ENCODE data around the gene ZNF836.
A peak's percentile ranks its signal among the peaks of the same experiment; 100 is the strongest.
"Not testable (repeated sequence)": the region's sequence is repeated elsewhere in the genome, so short reads cannot be mapped to it uniquely, and the experiment has no call there.

The ZNF836 gene

DNA sequence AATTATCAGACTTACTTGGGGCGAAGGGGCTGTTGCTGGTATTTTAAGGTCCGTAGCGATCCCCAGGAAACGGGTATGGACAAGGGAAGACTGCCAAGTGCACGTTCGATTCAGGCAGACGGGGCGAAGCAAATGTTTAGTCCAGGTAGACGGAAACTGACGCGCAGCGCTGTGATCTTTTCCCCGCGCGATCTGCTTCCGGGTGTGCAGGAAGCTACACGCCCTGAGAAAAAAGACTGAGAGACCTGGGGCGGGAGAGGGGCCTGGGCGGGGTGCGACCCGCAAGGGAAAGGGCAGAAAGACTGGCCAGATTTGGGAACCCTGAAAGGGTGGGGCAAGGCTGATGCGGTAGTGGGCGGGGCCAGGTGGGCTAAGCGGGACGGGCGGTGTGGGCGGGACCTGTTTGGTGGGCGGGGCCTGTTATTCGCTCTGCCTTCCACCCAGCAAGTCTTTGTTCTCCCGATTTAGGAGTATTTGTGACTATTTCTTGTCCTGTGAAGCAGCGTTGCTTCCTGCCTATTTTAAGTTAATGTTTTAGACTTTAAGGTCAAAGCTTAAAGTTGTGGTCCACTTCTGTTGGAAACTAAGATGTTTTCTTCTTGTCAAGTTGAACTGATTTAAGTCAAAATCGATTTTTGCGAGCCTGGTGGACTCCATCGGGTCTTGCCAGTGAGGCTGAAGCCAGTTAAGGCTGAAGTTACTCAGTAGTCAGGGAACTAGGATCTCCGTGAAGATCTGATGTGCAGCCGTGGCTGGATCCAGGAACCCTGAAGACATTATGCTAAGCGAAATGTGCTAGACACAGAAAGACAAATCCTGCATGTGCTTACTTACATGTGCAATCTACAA, at the start of gene ZNF836:
TSS of gene ZNF836 (minus strand) at position 301 of the 849 bp plus-strand sequence. CDS start 3,549 bp downstream, outside the sequence.
- peak; percentile 62 for DNase-seq (ENCODE audit: low spot score)

DNA sequence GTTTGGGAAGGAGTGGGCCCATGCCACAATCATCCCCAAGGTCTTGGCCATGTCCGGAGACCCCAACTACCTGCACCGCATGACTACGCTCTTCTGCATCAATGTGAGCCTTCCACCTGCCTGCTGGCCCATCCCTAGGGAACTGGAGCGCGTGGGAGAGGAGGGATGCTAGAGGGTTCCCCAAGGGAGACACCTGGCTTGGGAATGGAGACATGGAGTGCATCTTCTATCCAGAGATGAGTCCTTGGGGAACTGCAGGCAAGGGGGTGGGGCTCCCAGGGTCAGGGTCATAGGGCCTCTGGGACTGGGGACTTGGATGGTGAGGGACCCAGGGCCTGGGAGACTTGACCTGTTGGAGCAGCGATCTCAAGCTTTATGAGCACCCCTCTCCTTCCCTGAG, 49.6 kb upstream of the ZNF836 start:
- no peak for DNase-seq (ENCODE audit: low spot score)

DNA sequence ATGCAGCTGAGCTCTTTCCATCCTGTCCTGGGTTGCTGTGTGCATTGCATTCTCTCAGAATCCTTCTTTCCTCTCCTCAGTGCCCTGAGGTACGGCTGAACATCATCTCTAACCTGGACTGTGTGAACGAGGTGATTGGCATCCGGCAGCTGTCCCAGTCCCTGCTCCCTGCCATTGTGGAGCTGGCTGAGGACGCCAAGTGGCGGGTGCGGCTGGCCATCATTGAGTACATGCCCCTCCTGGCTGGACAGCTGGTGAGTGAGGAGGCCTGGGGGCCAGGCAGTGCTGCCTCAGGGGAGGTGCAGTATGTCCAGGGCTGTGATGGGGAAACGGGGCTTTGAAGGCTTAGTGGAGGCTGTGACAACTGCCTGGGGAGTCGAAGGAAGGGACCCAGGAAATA, 48.2 kb upstream of the ZNF836 start:
- DNase-seq (ENCODE audit: low spot score), result no peak

DNA sequence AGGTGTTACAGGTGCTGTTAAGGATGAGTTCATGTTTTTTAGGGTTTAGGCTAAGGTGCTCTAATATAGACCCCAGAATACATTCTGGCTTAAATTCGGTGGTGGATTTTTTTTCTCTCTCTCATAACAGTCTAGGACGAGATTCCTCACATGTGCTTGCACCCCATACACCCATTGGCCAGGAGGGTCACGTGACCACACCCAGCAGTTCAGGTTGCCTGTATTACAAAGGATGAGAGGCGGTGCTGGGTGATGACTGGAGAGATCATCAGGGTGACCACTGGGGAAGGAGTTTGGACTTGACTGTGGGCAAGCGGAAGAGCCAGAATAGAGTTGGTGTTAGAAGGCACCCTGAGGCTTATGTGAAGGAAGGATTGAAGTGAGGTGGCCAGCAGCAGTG, 46.2 kb upstream of the ZNF836 start:
- no peak for DNase-seq (ENCODE audit: low spot score)

DNA sequence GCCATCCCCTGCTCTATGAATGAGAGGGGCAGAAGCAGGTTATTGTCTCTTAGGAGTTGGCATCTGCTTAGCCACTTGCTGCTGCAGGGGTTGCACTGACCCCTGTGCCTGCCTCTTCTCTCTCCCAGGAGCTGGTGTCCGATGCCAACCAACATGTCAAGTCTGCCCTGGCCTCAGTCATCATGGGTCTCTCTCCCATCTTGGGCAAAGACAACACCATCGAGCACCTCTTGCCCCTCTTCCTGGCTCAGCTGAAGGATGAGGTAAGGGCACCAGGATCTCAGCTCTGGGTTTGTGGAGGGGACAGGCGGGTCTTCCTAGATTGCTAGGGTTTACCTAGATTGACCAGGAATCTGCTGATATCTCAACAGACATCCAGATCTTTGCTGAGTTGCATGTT, 45.0 kb upstream of the ZNF836 start:
- no peak for DNase-seq (ENCODE audit: low spot score)

DNA sequence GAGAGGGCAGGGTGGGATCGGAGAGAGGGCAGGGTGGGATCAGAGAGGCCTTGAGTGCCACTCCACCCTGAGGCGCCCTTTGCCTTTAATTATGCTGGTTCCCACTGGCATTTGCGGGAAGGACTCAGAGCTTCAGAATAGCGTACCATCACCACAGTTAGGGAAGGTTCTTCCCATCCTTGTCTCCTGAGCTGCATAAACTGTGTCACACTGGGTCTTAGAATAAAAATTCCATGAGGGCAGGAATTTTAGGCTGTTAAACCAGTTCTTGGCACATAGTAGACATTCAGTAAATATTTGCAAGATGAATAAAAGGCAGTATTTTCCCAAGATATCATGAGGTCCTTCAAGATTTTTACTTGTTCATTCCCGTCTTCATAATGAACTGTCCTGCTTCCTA, 42.8 kb upstream of the ZNF836 start:
- no peak for DNase-seq (ENCODE audit: low spot score)

DNA sequence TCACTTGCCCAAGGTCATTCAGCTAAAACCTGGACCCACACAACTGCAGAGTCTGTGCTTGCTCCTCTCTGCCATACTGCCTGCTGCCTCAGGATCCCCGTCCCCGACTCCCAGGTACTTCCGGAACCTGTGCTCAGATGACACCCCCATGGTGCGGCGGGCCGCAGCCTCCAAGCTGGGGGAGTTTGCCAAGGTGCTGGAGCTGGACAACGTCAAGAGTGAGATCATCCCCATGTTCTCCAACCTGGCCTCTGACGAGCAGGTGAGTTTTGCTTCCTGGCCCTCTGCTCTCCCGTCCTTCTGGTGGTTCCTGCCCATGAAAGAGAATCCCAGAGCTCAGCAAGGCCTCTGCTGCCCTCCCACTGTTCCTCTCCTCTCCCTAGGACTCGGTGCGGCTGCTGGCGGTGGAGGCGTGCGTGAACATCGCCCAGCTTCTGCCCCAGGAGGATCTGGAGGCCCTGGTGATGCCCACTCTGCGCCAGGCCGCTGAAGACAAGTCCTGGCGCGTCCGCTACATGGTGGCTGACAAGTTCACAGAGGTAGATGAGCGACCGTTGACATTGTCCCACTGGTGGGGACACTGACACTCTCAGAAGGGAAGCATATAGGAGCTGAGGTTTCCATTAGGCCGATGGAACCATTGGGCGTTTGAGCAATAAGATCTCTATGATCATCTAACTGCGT, 41.3 kb upstream of the ZNF836 start:
- no peak for DNase-seq (ENCODE audit: low spot score)

DNA sequence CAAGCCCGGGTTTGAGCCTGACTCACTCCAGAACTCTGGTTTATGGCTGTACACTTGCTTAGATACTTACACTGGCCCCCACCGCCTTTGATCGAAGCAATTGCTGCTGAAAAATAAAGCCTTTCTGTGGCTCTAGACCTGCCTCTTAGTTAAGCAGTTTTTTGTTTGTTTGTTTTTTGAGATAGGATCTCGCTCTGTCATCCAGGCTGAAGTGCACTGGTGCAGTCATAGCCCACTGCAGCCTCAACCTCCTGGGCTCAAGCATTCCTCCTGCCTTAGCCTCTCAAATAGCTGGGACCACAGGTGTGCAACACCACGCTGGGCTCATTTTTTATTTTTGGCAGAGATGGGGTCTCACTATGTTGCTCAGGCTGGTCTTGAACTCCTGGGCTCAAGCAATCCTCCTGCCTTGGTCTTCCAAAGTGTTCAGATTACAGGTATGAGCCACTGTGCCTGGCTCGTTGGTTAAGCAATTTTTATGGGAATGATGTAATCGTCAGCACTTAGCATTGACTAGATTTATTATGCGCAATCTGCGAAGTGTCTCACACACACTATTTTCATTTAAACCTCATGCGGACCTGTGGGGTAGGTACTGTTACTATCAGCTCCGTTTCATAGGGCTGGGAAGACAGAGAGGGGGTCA, 40.6 kb upstream of the ZNF836 start:
- no peak for DNase-seq (ENCODE audit: low spot score)

DNA sequence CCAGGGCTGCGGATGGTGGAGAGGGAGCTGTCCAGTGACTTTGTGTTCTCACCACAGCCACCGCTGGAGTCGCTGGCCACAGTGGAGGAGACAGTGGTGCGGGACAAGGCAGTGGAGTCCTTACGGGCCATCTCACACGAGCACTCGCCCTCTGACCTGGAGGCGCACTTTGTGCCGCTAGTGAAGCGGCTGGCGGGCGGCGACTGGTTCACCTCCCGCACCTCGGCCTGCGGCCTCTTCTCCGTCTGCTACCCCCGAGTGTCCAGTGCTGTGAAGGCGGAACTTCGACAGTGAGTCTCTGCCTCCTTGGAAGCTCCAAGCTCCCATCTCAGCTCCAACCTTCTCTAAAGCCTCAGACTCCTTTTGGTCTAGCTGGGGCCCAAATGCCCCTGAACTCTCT, 39.8 kb upstream of the ZNF836 start:
- no peak for DNase-seq (ENCODE audit: low spot score)

DNA sequence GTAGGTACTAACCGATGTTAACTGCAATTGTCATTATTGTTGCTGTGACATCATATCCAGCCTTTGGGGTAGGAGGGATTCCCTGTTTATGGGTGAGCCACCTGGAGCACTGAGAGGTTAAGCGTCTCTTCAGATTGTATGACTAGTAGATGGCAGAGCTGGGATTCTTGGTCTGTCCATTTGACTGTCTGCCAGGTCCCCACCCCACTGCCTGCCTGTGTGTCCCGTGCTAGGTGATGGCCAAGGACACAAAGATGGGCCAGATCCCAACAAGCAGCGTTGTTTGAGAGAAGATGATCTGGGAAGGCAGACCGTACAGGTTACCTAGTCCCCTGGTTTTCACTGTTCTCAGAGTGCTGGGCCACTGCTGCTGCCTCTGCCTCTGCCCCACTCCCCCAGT, 35.1 kb upstream of the ZNF836 start:
- DNase-seq (ENCODE audit: low spot score), result no peak

DNA sequence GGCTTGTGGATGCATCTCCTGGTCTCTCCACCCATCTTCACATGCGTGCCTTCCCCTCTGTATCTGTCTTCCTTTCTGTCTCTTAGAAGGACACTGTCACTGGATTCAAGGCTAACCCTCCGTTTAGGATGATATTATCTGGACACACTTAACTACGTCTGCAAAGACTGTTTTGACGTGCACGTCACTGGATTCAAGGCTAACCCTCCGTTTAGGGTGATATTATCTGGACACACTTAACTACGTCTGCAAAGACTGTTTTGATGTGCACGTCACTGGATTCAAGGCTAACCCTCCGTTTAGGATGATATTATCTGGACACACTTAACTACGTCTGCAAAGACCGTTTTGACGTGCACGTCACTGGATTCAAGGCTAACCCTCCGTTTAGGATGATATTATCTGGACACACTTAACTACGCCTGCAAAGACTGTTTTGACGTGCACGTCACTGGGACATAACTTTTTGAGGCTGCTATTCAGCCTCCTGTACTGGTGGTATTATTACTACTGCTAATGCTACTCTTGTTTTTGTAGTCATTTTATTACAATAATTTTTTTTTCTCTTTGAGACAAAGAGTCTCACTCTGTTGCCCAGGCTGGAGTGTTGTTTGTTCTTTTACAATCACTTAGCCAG, 29.5 kb upstream of the ZNF836 start:
- not testable (repeated sequence) for DNase-seq (ENCODE audit: low spot score)

DNA sequence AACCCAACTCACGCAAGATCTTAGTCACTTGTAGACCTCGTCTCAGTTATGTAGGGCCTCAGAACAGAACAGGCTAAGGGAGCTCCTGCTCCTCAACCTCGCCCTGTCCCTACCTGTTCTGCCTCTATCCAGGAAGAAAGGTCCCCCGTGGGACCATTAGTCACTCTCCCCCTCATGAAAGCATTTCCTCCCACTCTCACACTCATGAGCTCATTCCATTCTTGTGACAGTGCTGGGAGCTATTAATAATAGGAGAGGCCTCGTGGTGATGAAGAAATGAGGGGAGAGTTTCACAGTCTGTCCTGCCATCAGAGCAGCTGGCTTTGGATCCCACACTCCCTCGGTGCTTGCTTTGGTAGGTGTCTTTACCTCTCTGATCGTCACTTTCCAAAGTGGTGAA, 28.6 kb upstream of the ZNF836 start:
- no peak for DNase-seq (ENCODE audit: low spot score)

DNA sequence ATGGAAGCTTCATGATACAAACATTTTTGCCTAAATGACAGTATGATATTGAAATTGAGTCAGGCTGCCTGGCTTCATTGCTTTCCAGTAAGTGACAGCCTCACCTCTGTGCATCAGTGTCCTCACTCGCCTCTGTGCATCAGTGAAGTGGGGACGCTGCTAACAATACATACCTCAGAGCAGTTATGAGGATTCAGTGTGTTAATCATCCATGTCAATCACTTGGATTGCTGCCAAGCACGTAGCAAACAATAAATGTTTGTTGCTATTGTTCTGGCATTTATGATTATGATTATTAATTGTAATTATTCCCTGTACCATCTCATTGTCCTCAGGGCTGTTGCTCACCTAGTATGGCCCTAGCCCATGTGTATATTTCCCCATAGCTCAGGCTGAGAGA, 27.3 kb upstream of the ZNF836 start:
- DNase-seq (ENCODE audit: low spot score), result no peak

DNA sequence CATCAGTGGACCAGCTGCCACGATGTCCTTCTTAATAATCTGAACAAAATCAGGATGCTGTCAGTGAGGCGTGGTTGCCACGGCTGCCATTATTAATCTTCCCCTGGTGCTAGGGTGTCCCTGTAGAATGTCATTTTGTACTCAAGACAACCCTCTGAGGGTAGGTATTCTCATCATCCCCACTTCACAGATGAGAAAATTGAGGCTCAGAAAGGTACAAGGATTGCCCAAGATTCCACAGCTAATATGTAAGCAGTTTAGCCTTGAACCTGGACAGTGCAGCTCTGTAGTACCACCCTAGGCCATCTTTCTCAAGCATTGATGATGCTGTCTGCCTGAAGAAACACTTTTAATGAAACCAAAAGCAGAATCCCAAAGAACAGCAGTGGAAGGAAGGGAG, 26.5 kb upstream of the ZNF836 start:
- DNase-seq (ENCODE audit: low spot score), result no peak

DNA sequence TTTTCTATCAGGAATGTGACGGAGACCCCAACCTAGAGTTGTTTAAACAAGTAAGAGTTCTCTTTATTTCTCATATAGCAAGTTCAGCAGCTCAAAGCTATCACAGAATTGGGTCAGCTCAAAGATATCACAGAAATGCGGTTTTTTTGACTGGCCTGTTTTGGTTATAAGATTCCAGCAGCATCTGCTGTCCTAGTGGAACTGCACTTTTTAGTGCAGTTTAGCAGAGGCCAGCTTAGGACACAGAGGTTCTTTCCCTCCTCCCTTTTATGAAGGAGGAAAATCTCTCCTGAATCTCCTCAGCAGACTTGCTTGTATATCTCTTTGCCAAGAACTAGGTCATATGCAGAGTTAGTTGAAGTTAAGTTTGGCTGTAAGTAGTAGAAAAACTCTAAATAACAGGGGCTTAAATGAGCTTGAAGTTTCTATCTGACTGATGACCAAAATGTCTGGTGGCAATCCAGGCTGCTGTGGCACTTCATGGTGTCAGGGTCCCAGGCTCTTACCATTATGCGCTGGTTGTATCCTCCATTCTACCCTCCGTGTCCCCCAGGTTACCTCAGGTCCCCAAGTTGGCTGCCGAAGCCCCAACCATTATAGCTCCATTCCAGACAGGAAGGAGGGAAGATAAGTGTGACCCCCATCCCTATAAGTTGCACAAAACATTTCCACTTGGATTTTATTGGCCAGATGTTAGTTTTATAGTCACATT, 25.0 kb upstream of the ZNF836 start:
- DNase-seq (ENCODE audit: low spot score), result no peak

DNA sequence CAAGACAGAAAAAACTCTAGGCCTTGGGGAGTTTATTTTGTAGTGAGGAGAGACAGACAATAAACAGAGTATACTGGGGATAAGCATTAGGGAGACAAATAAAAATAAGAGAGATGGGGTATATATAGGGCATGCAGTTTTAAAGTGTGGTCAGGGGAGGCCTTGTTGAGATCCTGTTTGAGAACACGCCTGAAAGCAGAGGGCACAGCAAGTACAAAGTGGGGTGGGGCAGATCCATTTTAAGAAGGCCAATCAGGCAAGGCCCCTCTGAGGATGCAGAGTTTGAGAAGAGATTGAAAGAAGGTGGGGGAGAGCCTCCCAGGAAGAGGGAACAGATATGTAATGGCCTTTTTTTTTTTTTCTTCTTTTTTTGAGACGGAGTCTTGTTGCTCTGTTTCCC, 20.5 kb upstream of the ZNF836 start:
- no peak for DNase-seq (ENCODE audit: low spot score)

DNA sequence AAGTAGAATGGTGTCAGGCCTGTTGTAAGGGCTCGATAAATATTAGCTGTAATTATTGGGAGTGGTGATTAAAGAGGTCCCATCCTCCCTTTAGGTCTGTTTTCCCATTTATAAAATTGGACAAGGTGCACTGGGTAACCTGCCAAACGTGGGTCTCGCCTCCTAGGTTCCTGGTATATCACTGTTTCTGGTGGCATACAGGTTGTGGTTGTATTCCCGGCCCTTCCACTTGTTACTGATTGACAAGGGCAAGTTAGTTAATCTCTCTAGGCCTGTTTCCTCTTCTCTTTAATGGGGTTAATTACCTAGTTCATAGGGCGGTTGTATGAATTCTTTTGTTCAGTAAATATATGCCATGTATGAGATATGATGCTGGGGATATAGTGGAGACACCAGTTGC, 20.0 kb upstream of the ZNF836 start:
- no peak for DNase-seq (ENCODE audit: low spot score)

DNA sequence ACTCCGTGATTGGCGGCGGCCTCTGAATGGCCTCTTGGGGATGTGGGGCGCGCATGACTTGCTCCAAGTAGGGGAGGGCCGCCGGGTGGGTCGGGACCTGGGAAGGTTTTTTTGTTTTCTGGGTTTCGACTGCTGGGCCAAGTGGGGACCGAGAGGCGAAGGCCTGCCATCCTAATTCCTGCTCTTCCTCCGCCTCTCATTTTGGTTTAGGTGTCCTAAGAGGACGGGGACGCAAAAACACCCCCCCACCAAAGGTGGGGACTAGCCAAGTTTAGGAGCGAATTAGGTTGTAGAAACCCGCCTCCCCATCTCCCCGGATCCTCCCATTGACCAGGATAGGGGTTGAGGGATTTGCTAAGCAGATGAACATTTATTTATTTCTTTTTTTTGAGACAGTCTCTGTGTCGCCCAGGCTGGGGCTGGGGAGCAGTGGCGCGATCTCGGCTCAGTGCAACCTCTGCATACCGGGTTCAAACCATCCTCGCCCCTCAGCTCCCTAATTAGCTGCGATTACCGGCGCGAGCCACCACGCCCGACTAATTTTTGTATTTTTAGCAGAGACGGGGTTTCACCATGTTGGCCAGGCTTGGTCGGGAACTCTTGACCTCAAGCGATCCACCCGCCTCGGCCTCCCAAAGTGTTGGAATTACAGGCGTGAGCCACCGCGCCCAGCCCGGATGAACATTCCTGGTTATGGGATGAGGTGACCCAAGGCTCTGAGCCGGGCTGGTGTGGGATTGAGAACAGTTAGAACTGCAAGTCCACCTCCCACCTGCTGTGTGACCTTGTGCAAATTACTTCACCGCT, 19.3 kb upstream of the ZNF836 start:
- no peak for DNase-seq (ENCODE audit: low spot score)

DNA sequence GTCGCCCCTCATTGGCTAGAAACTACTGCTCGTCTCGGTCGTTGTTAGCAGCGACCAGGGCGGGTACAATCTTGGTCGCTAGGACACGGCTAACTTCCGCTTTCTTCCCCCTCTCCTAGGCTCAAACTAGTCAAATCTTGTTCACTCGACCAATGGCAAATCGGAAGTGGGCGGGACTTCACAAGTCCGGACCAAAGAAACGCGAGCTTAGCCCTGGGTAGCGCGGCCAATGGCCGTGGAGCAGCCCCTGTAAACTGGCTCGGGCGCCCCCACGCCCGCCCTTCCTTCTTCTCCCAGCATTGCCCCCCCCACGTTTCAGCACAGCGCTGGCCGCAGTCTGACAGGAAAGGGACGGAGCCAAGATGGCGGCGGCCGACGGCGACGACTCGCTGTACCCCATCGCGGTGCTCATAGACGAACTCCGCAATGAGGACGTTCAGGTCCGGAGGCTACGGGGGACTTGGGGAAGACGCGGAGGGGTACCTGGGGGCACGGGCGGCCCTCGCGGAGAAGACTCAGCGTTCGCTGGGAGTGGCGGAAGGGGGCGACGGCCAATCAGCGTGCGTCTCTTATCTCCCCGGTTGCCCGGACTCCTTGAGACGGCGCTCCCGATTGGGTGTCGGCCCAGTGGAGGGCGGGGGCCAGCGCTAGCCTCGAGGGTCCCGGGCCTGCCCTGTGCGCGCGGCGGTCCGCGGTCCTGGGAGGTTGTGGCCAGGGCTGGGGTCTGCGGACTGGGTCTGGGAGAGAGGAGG, 18.5 kb upstream of the ZNF836 start, which contains the start of gene PPP2R1A:
TSS of gene PPP2R1A (plus strand) at position 318 of the 752 bp plus-strand sequence. CDS start at position 363, 45 bp downstream.
- DNase-seq (ENCODE audit: low spot score), result peak; percentile 100

Data from hematopoietic multipotent progenitor cell treated with erythropoietin and hydrocortisone succinate and interleukin-3 and kit ligand, for 15 days (in vitro differentiated cells).